PC-9 (cell line): ENCODE results near the gene ABR. TPM values are rescaled to one million over a fixed set of nuclear protein-coding genes. Genes with fewer than 3 reads are reported as not detected.

ENCODE experiments used
- BruUV-seq: library from RNA; stranded (reverse); fragments of 400-500 nt; replicated peaks from 2 replicates; lab custom pipeline; 2021; lab: Mats Ljungman, UMichigan
- CTCF ChIA-PET: fragments of 300-600 bp; sonication (Branson Sonifier 250); formaldehyde crosslinking; loops from one replicate; lab custom pipeline; 2022; ENCODE audit warnings: antibody characterized with exemption; lab: Charles Lee
- POLR2A ChIA-PET: fragments of 300-600 bp; sonication (Branson Sonifier 250); formaldehyde crosslinking; loops from one replicate; lab custom pipeline; 2022; ENCODE audit warnings: antibody characterized with exemption; ENCODE audit not compliant: unreplicated experiment; lab: Charles Lee
- DNase-seq, 2 experiments: peaks; one replicate each; pipeline versions ENCODE4 v3.0.0 to v3.0.0-alpha.2; 2015 to 2022; ENCODE audit warnings: mixed read lengths in 1 of 2
- H2AFZ ChIP-seq: fragments of 200-600 bp; sonication (generic); 2 replicates; pipeline ENCODE4 v1.8.1; 2017; ENCODE audit warnings: antibody characterized with exemption
- H3F3A ChIP-seq: fragments of 200-600 bp; sonication (generic); 2 replicates; pipeline ENCODE4 v1.8.1; 2017; ENCODE audit warnings: antibody characterized with exemption, mild to moderate bottlenecking, low read depth; ENCODE audit not compliant: insufficient read depth
- H3K27ac ChIP-seq: fragments of 200-600 bp; sonication (generic); 2 replicates; pipeline ENCODE4 v1.6.1; 2016; ENCODE audit warnings: mixed run types
- H3K27me3 ChIP-seq: fragments of 200-600 bp; sonication (generic); 2 replicates; pipeline ENCODE4 v1.6.1; 2016; ENCODE audit warnings: low read depth, mixed run types; ENCODE audit not compliant: insufficient read depth
- H3K36me3 ChIP-seq: fragments of 200-600 bp; sonication (generic); 2 replicates; pipeline ENCODE4 v1.6.1; 2016; ENCODE audit warnings: low read depth, mixed run types
- H3K4me1 ChIP-seq: fragments of 200-600 bp; sonication (generic); replicated peaks from 2 replicates; pipeline ENCODE4 v1.6.1; 2016; ENCODE audit warnings: mixed run types; ENCODE audit not compliant: insufficient read depth
- H3K4me2 ChIP-seq: fragments of 200-600 bp; sonication (generic); 2 replicates; pipeline ENCODE4 v1.6.1; 2017; ENCODE audit warnings: mixed run types
- H3K4me3 ChIP-seq: fragments of 200-600 bp; sonication (generic); 2 replicates; pipeline ENCODE4 v1.6.1; 2016; ENCODE audit warnings: mixed run types
- H3K79me2 ChIP-seq: fragments of 200-600 bp; sonication (generic); 2 replicates; pipeline ENCODE4 v1.6.1; 2017; ENCODE audit warnings: low read depth, mixed run types
- H3K9me2 ChIP-seq: fragments of 200-600 bp; sonication (generic); 2 replicates; pipeline ENCODE4 v1.8.1; 2017; ENCODE audit warnings: mild to moderate bottlenecking; ENCODE audit not compliant: insufficient read depth
- H3K9me3 ChIP-seq: fragments of 200-600 bp; sonication (generic); 2 replicates; pipeline ENCODE4 v1.8.1; 2016; ENCODE audit warnings: low read depth; ENCODE audit not compliant: insufficient read depth
- H4K20me1 ChIP-seq: fragments of 200-600 bp; sonication (generic); 2 replicates; pipeline ENCODE4 v1.8.1; 2017; ENCODE audit not compliant: insufficient read depth
- CTCF ChIP-seq: fragments of 200-600 bp; sonication (generic); conservative IDR thresholded peaks from 2 replicates; pipeline ENCODE4 v1.6.1; 2017; ENCODE audit warnings: mixed run types, antibody characterized with exemption, mild to moderate bottlenecking, moderate library complexity
- EZH2 ChIP-seq: fragments of 200-600 bp; sonication (generic); IDR thresholded peaks from 2 replicates; pipeline ENCODE4 v1.8.0; 2017; ENCODE audit warnings: antibody characterized with exemption, low read depth
- intact Hi-C: fragments of 100-400 bp; cut with micrococcal nuclease; formaldehyde crosslinking; loops from one replicate; pipeline ENCODE4 v1.10.0; 2022; ENCODE audit not compliant: unreplicated experiment
- total RNA-seq: library from RNA; stranded (reverse); gene quantifications from 2 replicates; pipeline ENCODE4 v1.2.3, GENCODE V29; 2021

Gene ABR
- total RNA-seq, 1 experiment from 2014 or later, result 76.0 TPM

DNA sequence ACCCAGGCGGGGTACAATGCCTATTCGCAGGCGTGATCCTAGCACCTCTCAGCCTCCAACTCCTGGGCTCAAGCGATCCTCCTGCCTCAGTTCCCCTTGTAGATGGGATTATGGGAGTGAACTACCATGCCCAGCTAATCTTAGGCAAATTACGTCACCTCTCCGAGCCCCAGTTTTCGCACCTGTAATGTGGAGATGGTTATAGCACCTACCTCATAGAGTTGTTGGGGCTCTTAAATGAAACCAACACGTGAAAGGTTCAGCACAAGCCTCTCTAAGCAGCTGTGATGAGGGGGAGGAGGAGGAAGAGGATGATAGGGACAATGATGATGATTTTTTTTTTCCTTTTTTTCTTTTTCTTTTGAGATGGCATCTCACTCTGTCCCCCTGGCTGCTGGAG is 59.9 kb downstream of the ABR start:
- no peaks in the 10 kb centered on the region for H3K9me3 ChIP-seq
- intact Hi-C loops, result loop anchor here (5.0 kb wide), 1 partner anchor 137 kb away; no protein-coding TSS in a partner anchor
- peaks cover 22% of the 10 kb centered on the region for H3K4me1 ChIP-seq
- POLR2A ChIA-PET, result no interaction called here
- peaks cover 9% of the 10 kb centered on the region for H3F3A ChIP-seq
- no peak for TF ChIP-seq EZH2
- no peak for TF ChIP-seq CTCF
- no peaks in the 10 kb centered on the region for H3K79me2 ChIP-seq
- no peak overlapping the region for H3K4me3 ChIP-seq
- DNase-seq, result no peak
- no peaks in the 10 kb centered on the region for H3K36me3 ChIP-seq
- no peaks in the 10 kb centered on the region for H4K20me1 ChIP-seq
- BruUV-seq, result no TSS peak
- no peak overlapping the region for H2AFZ ChIP-seq
- no peak overlapping the region for H3K27ac ChIP-seq
- no peak overlapping the region for H3K4me2 ChIP-seq
- H3K27me3 ChIP-seq, result no peaks in the 10 kb centered on the region
- CTCF ChIA-PET, result no interaction called here
- H3K9me2 ChIP-seq, result no peaks in the 10 kb centered on the region

- CTCF ChIA-PET, result no interaction called here
- no peak overlapping the region for H2AFZ ChIP-seq
- intact Hi-C loops, result no loop called here
- peaks cover 24% of the 10 kb centered on the region for H3F3A ChIP-seq
- H3K9me2 ChIP-seq, result no peaks in the 10 kb centered on the region
- peaks cover 35% of the 10 kb centered on the region for H3K4me1 ChIP-seq
- TF ChIP-seq EZH2 (no peak), CTCF (no peak)
- no peaks in the 10 kb centered on the region for H3K79me2 ChIP-seq
- BruUV-seq, result no TSS peak
- H3K9me3 ChIP-seq, result no peaks in the 10 kb centered on the region
- H3K4me2 ChIP-seq, result no peak overlapping the region
- no peak overlapping the region for H3K4me3 ChIP-seq
- no peaks in the 10 kb centered on the region for H4K20me1 ChIP-seq
- no peak for DNase-seq
- POLR2A ChIA-PET, result no interaction called here
- H3K27ac ChIP-seq, result no peak overlapping the region; the same call in 1 of the 2 replicates
- no peaks in the 10 kb centered on the region for H3K27me3 ChIP-seq
- H3K36me3 ChIP-seq, result no peaks in the 10 kb centered on the region
Observed at GRCh38 chr17:1116602-1117001, 63.2 kb downstream of the ABR start.

DNA sequence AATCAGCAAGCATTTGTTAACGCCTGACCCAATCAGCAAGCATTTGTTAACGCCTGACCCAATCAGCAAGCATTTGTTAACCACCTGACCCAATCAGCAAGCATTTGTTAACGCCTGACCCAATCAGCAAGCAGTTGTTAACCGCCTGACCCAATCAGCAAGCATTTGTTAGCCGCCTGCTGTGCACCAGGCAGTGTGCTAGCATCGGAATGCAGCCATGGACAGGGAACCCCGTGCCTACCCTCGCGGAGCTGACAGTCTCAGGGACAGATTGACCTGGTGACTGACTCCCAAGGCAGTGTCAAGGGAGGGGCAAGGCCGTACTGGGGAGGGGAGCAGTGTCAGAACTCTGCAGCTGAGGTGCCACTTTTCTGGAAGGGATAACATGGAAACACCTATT is 66.9 kb downstream of the ABR start:
- intact Hi-C loops, result no loop called here
- Histone ChIP-seq H3K9me2 (no peaks in the 10 kb centered on the region), H3K36me3 (no peaks in the 10 kb centered on the region), H3K4me2 (no peak overlapping the region), H3K79me2 (peaks cover 6% of the 10 kb centered on the region), H3K4me1 (peaks cover 62% of the 10 kb centered on the region), H3K27me3 (no peaks in the 10 kb centered on the region), H2AFZ (no peak overlapping the region), H3K9me3 (no peaks in the 10 kb centered on the region), H3K4me3 (no peak overlapping the region), H3F3A (peaks cover 42% of the 10 kb centered on the region), H3K27ac (no peak overlapping the region), H4K20me1 (no peaks in the 10 kb centered on the region)
- no peak for DNase-seq
- no peak for TF ChIP-seq EZH2
- TF ChIP-seq CTCF, result no peak
- BruUV-seq, result no TSS peak
- CTCF ChIA-PET, result no interaction called here
- POLR2A ChIA-PET, result no interaction called here
